ENCODE data around the gene TENT5A.
"Not testable (repeated sequence)": the region's sequence is repeated elsewhere in the genome, so short reads cannot be mapped to it uniquely, and the experiment has no call there.

TENT5A gene

GRCh38 chr6:81750681-81751387 is 1.6 kb downstream of the TENT5A start:
- peak; percentile 39 for DNase-seq (ENCODE audit: low spot score)

DNA sequence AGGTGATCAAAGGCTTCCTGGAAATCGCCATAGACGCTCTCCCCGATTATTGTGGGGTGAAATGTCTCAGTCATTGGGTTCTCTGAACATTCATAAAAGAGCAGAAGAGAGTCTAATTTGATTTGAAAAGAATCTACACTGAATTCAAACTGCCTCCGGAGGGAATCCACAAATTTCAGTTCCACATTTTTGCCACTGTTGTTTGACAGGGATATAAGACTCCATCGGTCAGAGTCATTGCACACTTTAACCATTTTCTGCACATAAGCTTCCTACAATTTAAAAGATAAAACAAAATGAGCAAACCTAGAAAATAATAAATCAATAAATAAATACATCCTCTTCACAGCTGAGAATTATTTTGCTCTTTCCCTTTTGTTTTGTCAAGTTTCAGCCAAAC is 2.3 kb downstream of the TENT5A start:
- DNase-seq (ENCODE audit: low spot score): no peak

DNA sequence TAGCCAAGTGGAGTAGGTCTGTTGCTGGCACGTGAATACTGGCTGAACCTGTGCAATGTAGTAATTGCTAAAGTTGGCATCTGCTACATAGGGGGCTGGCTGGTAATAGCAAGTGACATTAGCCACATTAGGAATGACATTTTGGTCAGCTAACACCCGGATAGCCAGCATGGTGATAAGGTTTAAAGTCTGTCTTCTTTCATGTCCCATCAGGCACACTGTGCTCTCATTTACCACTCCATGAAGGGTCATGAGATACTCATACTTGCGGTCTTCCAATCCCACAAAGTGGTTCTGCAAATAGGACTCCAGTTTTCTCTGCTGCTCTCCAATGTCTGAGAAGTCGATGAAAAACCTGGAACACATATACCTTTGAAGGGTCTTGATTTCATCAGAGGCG is 2.8 kb downstream of the TENT5A start:
- no peak for DNase-seq (ENCODE audit: low spot score)

DNA sequence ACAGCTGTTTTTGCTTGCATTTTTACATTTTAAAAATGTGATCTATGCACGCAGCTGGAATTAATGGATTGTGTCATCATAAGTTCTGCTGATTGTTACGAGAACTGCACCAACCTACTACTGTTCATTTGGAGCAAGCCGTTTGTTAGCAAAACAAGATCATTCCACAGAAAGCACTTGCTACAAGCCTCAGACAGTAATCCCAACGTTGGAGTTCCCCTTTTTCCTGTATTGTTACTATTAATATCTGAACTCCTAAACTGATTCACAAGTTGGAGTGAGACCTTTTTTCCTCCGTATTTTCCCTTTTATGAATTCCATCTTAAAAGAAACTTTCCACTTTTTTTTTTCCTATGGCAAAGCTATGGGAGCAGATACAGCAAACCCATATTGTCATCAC is 3.5 kb downstream of the TENT5A start:
- no peak for DNase-seq (ENCODE audit: low spot score)

DNA sequence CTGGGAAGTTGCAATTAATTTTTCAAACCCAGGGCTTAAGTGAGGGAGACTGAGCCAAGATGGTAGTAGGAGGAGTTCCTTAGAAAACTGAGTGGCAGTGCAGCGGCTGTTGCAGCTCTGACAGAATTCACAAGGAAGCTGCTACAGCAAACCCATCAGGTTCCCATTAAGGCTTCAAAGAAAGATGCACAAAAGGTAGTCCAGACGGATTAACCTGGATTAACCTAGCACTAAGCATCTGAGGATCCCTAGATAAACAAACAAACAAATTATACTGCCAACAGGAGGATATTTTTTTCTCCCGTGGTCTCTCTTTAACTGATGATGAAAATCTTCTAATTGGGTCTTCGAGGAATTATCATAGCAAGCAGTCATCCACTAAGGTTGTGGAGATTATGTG is 5.2 kb downstream of the TENT5A start:
- DNase-seq (ENCODE audit: low spot score): no peak

- no peak for DNase-seq (ENCODE audit: low spot score)
These were observed 8.3 kb downstream of the TENT5A start for GRCh38 chr6:81744131-81744530.

DNA sequence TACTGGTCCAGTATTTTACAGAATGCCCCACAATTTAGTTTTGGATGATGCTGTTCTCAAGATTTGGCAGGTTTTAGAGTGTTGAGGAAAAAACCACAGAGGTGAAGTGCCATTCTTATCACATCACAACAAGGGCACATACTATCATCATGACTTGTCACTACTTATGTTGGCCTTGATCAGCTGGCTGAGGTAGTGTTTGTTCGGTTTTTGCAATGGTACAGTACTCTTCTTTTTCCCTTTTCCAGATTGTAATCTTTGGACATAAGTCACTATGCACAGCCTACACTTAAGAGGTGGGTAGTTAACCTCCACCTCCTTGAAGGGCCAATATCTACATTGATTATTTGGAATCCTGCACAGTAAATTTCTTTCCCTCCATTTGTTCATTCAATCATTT is 8.8 kb downstream of the TENT5A start:
- DNase-seq (ENCODE audit: low spot score): no peak

DNA sequence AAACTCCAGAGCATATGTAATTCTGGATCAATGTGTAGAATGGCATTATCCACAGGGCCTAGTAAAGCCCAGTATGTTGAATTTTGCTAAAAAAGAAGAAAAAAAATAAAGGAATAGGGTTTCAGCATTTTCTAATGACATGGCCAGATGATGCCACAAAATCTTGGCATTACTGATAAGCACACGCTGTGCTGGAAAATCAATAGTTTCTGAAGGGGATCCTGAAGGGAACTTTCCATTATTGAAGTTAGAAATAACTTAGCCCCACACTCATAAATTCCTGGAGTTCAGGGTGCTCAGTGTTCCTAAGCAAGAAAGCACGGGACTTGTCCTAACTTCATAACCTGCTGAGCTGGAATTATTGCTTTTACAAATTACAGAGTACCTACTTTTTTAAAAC is 10.8 kb downstream of the TENT5A start:
- no peak for DNase-seq (ENCODE audit: low spot score)

GRCh38 chr6:81740591-81740990 is 11.9 kb downstream of the TENT5A start:
- DNase-seq (ENCODE audit: low spot score): not testable (repeated sequence)

- no peak for DNase-seq (ENCODE audit: low spot score)
These were observed 13.0 kb downstream of the TENT5A start for GRCh38 chr6:81739230-81740195.

- DNase-seq (ENCODE audit: low spot score): no peak
These were observed 16.1 kb downstream of the TENT5A start for GRCh38 chr6:81736428-81736827.

DNA sequence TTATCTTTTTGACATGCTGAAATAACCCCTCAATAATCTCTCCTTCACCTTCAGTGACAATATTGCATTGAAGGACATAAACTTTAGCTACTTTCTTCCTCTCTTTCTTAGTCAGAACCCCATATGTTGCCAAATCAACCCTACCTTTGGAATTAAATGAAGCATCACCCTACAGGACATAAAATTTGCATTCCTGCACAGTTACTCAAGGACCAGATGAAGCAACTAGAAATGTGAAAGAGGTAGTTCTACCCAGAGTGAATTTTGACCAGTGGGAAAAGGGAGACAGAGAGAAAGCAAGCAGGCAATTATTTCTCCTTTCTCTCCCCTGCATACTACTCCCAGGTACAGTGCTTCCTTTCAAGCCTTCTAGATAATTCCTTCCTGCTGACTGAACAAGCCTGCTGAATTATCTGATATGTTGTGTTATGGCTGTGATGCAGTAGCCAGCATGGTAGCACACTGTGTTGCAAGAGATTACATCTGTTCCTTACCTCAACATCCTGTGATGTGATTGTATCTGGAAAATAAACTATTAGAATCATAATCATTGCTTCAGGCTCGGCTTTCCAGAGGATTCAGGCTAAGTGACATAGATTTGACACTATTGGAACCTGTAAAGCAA is 16.6 kb downstream of the TENT5A start:
- DNase-seq (ENCODE audit: low spot score): no peak

DNA sequence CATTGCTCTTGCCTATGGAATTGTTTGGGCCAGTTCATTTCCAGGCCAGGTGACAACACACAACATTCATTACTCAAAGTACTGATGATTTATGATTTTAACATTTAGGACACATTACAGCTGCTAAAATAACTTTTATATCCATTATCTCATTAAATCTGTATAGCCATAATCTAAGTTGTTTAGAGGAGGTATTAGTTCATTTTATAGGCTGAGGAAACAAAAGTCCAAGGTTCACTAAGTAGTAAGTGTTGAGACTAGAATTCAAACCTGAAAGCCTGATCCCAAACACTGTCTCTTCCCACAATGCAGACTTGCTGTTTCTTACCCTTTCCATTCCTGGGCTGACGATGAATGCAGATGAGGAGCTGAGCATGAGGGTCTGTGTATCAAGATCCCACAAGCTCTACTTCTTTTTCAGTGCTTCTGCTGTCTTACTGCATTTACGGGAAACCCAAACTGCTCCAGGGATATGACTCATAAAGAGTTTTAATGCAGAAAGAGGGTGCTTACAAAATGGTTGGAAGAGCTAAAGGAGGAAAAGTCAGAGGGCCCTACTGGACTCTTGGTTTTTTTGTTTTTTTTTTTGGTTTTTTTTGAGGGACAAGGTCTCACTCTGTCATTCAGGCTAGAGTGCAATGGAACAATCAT is 17.9 kb downstream of the TENT5A start:
- DNase-seq (ENCODE audit: low spot score): no peak

GRCh38 chr6:81734081-81734480 is 18.4 kb downstream of the TENT5A start:
- no peak for DNase-seq (ENCODE audit: low spot score)

- no peak for DNase-seq (ENCODE audit: low spot score)
These were observed 20.7 kb downstream of the TENT5A start for GRCh38 chr6:81731814-81732213.

GRCh38 chr6:81727876-81728517 is 24.5 kb downstream of the TENT5A start:
- no peak for DNase-seq (ENCODE audit: low spot score)

- DNase-seq (ENCODE audit: low spot score): no peak
These were observed 27.4 kb downstream of the TENT5A start for GRCh38 chr6:81725127-81725526.

DNA sequence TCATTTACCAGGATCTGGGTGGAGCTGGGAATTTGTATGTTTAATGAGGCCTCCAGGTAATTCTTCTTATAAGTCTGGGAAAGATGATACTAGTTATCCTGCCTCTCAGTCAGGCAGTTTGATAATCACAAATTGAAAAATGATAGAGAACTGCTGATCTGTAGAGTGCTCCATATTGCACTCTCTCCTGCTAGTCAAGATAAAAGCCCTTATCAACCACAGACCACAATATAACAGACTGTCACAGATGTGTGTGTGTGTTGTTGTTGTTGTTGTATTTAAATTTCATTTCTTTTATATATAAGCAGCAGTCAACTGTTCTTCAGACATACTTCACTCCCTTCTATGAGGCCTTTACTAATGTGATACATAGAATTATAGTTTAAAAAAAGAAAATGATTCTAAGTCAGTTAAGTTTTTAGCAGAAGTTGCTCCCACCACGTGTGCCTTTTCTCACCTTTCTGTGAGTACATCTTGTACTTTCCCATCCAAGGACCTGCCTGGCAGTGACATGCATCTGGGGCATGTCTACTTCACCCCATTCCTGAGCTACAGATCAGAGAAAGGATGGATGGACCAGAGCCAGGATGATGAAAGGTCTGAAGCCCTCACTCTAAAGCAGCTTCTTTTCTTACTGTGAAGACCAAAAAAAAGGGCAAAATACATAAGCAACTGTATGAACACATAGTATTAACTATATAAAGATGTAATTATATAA is 29.8 kb downstream of the TENT5A start:
- no peak for DNase-seq (ENCODE audit: low spot score)

DNA sequence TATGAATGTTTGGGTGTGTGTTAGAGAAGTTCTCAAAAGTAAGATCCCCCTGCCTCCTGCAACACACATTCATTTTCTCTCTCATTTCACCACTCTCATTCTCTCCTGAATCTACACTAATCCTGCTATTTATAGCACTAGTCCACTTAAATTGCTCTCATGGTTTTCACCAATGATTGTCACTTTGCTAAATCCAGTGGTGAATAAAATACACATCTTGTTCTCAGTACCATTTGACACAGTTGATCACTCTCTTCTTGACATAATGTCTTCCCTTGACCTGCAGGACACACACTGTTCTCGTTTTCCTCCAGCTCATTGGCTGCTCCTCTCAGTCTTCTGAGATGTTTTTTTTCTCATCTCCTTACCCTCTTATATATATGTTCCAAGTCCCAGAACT is 32.1 kb downstream of the TENT5A start:
- no peak for DNase-seq (ENCODE audit: low spot score)

DNA sequence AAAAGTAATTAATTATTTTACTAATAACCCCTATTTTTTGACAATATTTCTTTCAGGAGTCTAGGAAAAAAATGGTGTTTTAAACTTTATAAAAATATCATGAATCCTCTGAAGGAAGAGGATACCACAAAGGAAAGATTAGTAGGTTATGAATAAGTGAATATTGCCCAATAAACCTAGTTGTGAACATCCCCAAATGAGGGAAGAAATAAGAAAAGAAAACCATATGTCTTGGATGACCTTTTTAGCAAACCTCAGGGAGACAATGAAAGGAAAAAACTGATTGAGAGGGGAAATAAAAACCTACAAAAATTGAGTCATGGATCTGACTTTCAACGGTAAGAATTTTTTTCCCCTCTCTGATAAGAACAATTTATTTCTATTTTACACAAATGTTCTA is 34.4 kb downstream of the TENT5A start:
- DNase-seq (ENCODE audit: low spot score): no peak

GRCh38 chr6:81714684-81715083 is 37.8 kb downstream of the TENT5A start:
- no peak for DNase-seq (ENCODE audit: low spot score)
